Ramos (cell line): ENCODE data around the gene SYNE1.
"Not testable (repeated sequence)": the region's sequence is repeated elsewhere in the genome, so short reads cannot be mapped to it uniquely, and the experiment has no call there.

Experiments used
- in situ Hi-C: fragments of 300-500 bp; cut with MboI; formaldehyde crosslinking; loops from one replicate; pipeline ENCODE4 v1.14.3; 2022; ENCODE audit warnings: low sequenced_read_pairs; ENCODE audit not compliant: unreplicated experiment

SYNE1 gene

DNA sequence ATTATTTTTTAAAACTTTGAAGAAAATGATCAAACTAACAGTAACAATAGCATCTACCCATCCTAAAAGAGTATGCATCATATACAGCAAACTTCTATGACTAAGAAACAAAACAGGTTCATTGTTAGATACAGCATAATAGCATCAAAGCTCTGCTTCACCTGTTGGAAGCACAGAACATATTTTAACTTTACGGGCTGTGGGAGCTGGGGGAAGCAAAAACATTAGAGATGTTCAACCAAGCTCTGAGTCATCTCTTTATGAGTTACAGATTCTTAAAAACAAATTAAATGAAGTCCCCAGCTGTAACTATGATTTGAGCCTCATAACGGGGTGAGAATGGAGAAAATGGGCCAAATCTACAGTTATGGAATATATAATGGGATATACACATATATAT is 63.4 kb downstream of the SYNE1 start:
- in situ Hi-C loops, result no loop called here

DNA sequence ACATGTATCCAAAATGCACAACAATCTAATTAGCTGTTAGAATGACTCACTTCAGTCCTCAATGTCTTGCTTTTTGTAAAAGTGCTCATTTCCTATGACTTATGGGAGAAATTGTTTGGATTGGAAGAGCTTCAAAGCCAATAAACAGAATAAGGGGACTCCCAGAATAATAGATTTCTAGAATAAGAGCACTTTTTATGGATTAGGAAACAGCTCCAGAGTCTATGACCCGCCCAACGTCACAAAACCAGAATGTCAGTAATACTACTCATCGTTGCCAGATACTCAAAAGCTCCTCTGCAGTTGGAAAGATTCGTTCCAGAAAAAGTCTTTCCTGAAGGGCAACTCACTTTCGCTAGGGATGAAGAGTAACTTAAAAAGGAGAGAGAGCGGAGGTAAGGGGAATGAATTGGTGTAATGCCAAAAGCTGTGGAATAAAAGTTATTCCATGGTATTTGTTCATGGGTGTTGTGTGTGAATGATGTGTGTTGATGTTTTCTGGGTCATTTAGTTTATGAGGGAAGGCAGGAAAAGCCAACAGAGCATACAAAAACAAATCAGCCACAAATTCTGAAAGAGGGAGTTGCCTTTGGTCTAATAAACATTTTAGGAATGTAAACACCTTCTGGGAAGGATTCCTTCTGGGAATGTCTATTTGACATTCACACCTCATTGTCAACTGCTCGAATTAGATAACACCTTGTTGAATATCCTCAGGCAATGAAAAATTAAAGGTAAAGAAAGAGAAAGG is 64.6 kb downstream of the SYNE1 start:
- in situ Hi-C loops, result no loop called here

DNA sequence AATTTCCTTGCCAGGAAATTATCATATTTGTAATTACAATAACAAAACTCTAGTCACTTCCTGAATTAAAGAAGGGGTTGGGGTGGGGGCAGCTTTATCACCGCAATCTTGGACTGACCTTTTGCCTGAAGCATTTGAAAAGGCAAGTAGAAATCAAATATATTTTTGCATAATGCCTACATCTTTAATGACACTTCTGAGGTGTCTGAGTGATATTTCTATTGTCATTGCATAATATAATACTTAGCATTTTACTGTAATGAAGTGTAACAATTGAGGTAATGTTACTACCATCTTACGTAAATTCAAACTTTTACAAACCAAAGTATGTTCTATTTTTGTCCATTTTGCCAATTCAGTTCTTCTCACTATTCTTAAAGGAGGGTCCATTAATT is 65.2 kb downstream of the SYNE1 start:
- in situ Hi-C loops, result no loop called here

DNA sequence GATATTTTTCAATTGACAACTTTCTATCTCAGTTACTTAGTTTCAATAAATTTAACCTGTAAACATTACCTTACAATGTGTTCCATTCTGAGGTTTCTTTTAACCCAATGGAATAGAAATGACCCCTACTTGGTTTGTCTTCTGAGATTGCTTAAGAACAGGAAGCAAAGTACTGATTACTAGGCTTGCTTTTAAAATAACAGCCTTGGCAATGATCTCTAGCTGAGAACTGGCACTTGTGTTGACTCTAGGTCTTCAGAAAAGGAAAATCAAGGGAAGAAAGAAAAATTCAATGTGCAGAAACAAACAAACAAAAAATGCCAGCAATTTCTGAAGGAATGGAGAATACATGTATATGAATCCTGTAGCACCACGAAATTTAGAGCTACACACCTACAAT is 66.1 kb downstream of the SYNE1 start:
- in situ Hi-C loops, result no loop called here

DNA sequence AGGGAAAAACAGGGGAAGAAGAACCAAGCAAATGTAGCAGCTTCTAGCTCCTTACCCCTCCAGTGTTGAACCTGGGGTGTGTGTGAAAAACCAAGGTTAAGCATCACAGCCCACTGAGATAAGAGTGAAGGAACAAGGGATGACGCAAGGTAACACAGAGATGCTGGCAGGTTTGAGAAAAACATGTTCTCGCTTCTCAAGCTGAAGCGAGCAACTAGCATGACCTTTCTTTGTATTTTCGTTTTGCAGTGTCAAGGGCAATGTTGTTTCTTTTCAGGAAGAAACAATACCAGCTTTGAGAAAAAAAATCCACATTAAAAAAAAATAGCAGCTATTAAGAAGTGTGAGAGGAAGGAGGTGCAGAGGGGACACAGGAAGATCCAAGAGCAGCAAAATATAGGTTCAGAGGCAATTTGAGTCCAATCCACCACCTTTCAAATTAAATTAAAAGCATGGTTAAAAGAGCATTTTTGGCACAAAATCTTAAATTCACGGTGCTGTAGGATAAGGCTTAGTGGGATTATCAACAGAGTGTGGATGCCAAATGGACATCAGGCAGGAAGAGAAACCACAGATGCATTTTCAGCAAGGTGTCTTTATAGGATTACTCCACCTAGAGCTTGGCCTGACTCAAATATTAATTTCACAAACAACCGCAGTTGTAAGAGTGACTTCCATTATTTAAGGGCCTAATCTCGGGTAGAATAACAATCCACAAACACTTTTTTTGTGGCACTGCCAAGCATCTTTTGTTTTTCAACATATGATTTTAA is 70.9 kb downstream of the SYNE1 start:
- in situ Hi-C loops, result no loop called here

DNA sequence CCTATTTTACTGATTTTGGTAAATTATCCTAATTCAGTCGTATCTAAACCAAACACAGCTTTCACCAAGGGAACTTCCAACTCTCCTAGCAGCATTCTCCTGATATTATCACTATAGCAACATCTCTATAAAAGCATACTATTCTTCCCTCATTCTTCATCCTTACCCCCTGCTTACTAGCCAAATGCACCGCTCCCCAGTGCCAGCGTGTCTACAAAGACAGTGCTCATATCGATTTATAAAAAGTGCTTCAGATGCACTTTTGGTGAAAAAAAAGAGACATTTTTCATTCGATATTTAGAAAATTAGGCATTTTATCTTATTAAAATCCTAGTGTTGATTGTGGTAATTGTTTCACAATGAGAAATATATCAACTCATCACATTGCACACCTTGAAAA is 74.0 kb downstream of the SYNE1 start:
- in situ Hi-C loops, result no loop called here

DNA sequence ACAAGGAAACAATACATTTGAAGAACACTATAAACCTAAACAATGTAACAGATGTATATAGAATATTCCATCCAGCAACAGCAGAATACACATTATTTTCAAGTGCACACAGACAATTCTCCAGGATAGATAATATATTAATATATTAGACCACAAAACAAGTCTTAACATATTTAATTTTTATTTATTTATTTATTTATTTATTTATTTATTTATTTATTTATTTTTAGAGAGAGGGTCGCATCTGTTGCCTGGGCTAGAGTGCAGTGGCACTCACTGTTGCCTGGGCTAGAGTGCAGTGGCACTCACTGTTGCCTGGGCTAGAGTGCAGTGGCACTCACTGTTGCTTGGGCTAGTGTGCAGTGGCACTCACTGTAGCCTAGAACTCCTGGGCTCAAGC is 78.4 kb downstream of the SYNE1 start:
- in situ Hi-C loops, result loop anchor here (10.0 kb wide), 1 partner anchor 116 kb away; no protein-coding TSS in a partner anchor

DNA sequence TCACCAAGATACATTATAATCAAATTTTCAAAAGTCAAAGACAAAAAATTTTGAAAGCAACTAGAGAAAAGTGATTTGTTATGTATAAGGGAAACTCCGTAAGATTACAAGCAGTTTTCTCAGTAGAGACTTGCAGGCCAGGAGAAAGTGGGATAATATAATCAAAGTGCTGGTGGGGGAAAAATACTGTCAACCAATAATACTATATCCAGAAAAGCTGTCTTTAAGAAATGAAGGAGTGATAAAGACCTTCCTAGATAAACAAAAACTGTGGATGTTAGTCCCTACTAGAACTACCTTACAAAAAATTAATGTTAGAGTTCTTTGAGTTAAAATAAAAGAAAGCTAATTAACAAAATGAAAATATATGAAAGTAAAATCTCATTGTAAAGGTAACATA is 79.7 kb downstream of the SYNE1 start:
- in situ Hi-C loops, result loop anchor here (10.0 kb wide), 1 partner anchor 117 kb away; no protein-coding TSS in a partner anchor

DNA sequence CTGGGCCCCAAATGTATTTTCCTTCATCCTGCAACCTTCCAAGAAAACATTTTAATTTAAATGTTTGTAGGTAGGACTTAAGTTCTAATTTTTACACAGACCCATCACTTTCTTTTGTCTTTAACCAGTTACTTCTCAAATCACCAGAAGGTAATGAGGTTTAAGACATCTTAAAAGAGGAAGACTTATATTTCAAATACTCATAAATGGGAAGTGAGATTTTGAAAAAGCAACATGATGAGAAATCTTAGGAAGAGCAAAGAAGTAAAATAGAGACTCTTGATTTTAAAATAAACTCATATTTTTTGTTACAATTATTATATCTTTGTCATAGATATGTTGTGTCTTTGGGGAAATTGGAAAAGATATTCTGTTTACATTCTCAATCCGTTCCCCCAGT is 82.3 kb downstream of the SYNE1 start:
- in situ Hi-C loops, result loop anchor here (10.0 kb wide), 1 partner anchor 120 kb away; no protein-coding TSS in a partner anchor

DNA sequence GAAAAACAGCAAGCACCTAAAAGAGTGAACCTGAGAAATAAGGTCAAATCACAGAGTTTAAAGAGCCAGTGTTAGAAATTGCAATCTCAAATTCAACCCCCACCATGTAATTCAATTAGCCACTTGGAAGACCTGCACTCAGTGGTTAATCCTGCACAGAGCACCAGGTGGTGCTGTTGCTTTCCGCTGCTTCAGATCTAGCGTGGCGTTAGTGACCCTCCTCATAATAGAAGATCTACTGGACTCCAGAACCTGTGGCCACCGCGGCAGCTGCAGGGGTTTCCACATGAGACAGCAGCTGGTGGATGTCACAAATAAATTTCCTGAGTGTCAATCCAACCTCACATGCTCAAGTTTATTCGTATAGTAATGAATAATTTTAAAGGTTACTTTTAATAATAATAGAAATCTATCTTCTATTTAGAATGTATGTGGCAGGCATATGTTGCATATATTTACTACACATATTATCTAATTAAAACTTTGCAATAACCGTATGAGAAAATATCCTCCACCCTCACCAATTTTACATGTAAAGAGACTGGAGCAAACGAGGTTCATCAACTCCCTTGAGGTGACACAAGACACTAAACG is 84.4 kb downstream of the SYNE1 start:
- in situ Hi-C loops, result loop anchor here (10.0 kb wide), 1 partner anchor 122 kb away; no protein-coding TSS in a partner anchor

DNA sequence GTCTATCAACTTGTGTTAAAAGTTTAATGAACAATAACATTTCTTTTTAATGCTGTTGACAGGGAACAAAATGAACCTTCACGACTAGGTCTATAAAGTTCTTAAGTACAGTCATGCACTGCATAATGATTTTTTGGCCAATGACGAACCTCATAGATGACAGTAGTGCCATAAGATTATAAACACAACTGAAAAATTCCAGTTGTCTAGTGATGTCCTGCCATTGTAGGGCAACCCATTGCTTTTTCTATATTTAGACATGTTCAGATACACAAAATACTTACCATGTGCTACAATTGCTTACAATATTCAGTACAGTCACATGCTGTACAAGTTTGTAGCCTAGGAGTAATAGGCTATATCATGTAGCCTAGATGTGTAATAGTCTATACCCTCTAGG is 93.6 kb downstream of the SYNE1 start:
- in situ Hi-C loops, result no loop called here

DNA sequence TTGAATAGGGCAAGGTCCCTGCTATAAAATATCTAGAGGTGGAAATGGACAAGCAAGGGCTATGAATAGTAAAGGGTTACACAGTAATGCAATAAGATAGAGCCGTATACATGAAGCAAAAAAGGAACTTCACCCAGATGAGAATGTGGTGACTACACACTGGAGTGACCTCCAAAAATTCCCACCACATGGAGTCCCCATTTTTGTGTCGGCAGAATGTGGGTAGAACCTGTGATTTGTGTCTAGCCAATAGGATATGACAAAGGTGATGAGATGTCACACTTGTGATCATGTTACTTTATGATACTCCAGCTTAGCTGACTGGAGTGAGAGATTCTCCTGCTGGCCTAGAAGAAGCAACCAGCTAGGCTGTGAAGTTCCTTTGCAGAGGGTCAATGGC is 96.8 kb downstream of the SYNE1 start:
- in situ Hi-C loops, result no loop called here

DNA sequence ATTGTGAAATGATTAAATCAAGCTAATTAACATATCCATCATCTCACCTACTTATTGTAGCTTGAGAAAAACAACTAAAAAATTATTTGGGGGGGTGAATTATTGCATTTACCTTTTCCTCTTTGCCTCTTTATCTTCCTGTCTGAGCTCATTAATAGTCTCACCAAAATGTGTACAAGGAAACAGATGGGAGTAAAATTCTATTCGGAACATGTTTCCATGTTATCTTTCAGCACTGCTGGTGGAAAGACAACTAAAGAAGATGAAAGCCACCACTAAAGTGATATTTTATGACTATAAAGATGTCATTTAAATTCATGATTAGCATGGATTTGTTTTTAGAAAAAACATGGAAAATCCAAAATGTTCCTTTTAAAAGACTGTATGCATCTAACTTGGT is 102.6 kb downstream of the SYNE1 start:
- in situ Hi-C loops, result no loop called here

DNA sequence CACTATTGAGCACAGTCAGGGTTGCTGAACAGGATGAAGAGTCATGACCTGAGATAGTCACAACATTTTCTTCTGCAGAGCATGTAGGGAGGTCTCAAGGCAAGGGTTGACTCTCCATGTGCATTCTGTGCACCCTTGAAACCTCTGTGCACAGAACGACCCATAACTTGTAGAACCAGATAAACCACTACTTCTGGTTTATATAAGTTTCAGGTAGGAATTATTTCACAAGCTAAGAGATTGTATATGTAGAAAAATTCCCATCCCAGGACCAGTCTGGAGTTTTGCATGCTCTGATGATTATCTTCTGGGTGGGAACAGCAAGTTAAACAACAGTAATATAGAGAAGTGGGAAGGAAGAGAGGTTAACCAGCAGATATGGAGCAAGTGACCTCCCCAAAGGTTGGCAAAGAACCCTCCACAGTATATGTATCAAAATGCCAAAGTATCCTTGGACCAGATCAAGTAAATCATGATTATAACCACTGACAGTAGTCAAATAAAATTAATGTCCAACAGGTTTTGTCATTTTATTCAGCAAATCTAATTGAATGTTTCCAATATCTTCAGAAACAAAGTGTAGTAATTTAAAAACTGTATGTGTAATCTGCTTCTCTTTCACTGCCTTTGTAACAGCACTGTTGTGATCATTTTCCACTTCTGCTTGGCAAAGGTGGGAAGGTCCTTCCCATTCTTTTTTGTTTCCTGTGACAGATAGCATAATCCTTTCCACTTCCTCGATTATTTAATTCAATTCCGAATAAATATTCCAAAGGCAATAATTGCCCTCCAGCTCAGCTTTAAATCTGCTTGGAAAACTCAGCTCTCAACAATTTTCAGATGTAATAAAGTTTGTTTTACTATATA is 104.4 kb downstream of the SYNE1 start:
- in situ Hi-C loops, result no loop called here

DNA sequence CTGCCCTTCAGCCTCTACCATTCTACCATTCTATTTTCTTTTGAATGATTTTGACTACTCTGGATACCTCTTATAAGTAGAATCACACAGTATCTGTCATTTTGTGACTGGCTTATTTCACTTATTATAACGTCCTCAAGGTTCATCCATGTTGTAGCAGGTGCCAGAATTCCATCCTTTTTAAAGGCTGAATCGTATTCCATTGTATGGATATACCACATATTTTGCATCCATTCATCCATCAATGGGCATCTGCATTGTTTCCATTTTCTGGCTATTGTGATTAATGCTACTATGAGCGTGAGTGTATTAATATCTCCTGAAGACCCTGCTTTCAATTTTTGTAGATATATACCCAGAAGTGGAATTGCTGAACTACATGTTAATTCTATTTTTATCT is 105.5 kb downstream of the SYNE1 start:
- in situ Hi-C loops, result no loop called here

DNA sequence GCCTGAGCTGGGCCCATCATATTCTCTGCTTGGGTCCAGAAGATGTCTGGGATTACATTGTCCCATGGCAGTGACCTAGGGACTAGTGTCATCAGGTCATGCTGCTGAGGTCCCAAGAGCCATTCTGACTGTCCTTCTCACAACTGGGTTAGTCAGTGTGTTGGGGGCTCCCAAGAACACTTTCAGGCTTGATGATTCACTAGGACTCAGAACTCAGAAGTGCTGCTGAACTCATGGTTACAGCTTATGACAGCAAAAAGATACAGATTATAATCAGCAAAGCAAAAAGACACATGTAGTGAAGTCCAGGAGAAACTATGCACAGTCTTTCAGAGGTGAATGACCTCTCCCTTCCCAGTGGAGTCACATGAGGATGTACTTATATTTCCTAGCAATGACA is 107.8 kb downstream of the SYNE1 start:
- in situ Hi-C loops, result no loop called here

DNA sequence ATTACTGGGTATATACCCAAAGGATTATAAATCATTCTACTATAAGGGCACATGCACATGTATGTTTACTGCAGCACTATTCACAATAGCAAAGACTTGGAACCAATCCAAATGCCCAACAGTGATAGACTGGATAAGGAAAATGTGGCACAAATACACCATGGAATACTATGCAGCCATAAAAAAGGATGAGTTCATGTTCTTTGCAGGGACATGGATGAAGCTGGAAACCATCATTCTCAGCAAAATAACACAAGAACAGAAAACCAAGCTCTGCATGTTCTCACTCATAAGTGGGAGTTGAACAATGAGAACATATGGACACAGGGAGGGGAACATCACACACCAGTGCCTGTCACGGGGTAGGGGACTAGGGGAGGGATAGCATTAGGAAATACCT is 123.0 kb downstream of the SYNE1 start:
- in situ Hi-C loops, result not testable (repeated sequence)

DNA sequence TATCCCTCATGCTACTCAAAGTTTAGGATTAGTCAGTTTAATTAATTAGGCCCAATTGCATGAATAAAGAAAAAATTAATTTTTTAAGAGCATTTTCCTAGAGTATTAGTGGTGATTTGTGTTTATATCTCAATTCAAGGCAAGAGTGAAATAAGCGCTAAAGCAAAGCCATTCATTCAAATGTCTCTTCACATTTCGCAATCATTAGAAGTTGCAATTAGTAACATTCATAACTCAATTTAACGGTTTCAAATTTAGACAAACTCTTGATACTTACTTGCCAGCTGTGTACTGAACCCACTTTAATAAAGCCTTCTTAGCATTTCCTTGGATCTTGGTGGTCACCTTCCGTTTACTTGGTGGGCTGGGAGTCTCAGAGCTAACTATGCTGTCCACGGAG is 127.2 kb downstream of the SYNE1 start:
- in situ Hi-C loops, result no loop called here

DNA sequence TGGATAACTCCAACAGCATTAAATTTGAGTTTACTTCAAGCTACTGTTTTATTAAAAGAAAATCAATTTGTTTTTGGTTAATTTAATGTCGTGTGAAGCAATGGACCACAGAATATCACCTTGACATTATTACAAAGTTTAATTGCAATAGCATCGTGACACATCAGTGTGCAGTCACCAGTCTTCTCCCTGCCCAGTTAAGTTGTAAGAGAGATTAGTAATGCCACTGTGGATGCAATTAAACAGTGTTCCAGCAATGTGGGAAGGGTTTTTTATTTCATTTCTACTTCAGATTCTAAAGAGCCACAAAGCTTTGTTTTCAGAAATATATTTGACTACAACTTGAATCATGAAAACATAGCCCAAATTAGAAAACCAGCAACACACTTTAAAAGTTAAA is 128.7 kb downstream of the SYNE1 start:
- in situ Hi-C loops, result no loop called here

DNA sequence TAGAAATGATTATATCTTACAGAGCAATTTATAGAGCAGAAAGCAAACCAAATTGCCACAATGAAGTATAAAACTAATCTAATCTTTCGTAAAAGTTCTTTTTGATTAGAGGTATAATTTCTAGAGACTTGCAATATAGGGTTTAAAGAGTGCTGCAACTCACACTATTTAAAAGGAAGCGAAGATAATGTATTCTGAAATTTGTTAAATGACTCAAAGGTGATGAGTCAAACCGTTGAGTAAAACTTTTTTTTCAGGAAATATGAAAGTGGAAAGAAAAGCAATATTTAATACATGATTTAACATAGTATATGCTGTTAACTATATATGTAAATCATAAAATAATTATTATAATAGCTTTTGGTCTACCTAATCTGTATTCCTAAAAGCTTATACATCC is 133.6 kb downstream of the SYNE1 start:
- in situ Hi-C loops, result no loop called here
